Measurements from ENCODE around the gene JPH2. TPM values are rescaled to one million over a fixed set of nuclear protein-coding genes. Genes with fewer than 3 reads are reported as not detected.

The JPH2 gene
- total RNA-seq = 1.6 TPM in 1 of 2 replicates, not detected in the other

DNA sequence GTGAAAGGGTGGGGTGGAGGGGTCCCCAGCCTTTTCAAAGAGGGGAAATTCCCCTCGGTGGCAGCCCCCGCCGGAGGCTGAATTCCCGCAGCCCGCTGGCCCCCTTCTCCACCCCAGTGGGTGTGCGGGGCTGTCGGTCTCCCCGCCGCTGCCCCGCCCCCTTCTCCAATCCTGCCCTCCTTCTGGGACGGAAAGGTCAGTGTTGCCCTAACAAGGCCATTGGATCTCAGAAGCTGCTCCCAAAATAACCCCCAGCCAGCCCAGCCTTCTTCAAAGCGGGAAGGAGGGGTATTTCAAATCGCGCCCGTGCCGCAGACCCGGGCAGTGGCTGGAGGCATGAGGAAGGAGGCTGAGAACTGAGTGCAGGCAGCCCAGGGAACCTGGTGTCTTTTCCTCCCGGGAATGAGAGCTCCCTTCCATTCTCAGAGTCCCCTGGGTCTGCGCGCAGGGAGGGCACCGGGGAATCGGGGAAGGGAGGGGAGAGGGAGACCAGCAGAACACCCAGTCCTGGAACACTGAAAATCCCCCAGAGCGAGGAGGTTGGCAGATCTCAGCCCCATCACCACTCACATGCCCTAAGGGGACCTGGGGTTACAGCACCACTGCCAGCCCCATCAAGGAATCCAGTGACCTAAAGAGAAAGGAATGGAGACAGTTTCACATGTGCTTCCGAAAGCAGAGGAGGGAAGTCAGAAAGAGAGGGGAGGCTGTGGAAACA is at the start of gene JPH2:
TSS of gene JPH2 (minus strand) at position 135 of the 718 bp plus-strand sequence. CDS start 483 bp downstream, outside the sequence.

DNA sequence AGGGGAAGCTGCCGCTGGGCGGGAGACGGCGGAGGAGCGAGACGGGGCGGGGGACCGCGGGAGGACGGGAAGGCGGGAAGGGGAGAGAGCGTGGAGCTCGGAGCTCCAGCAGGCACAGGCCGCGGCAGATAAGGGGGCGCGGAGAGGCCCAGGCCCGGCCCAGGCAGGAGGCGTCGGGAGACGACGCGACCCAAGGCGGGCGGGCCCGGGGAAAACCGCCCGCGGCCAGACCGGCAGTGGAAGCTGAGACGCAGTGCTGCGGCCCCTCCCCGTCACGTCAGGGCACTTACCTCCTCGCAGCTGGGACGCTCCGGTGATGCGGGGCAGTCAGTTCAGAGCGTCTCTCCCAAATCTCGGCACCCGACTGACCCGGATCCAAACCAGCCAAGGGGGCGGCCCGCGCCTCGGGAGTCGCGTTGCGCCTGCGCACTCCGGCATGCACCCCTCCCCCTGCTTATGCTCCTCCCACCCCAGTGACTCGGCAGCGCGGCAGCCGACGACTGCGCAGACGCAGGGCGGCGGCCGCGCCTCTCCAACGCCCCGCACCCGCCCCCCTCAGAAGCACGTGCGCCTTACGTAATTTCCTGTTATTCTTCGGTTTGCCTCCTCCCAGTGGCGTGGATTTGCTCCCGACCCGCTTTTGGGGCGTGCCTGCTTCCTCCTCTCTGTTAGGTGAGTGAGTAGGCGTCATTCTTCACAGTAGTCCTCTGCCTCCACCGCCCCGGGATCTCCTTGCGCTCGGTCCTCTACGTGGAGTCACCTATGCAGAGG is 23.6 kb upstream of the JPH2 start, which contains the start of gene OSER1:
TSS of gene OSER1 (minus strand) at position 366 of the 771 bp plus-strand sequence. CDS start 3,814 bp downstream, outside the sequence.

Other genes starting within 250 kb of the JPH2 start
- 27.8 and 32.9 TPM in 2 replicates for gene OSER1, start 23.6 kb upstream of the JPH2 start, total RNA-seq
- not detected in 2 replicates for gene GDAP1L1, start 60.1 kb upstream of the JPH2 start, total RNA-seq
- 4.7 and 6.6 TPM in 2 replicates for gene FITM2, start 124.0 kb upstream of the JPH2 start, total RNA-seq
- not detected in 2 replicates for gene R3HDML, start 149.9 kb upstream of the JPH2 start, total RNA-seq
- gene HNF4A, start 168.5 kb upstream of the JPH2 start, total RNA-seq = not detected in 2 replicates